GM18511 (cell line): Measurements from ENCODE around the gene TMPRSS7.
"Not testable (repeated sequence)": the region's sequence is repeated elsewhere in the genome, so short reads cannot be mapped to it uniquely, and the experiment has no call there.

Experiments
- ATAC-seq: cut with Tn5 transposase; IDR thresholded peaks from one replicate; pipeline ENCODE4 v1.9.1; 2021; ENCODE audit warnings: mild to moderate bottlenecking, moderate library complexity; ENCODE audit not compliant: unreplicated experiment

The TMPRSS7 gene

GRCh38 chr3:112053229-112053628 is 18.7 kb downstream of the TMPRSS7 start:
- no peak for ATAC-seq

- no peak for ATAC-seq
These were observed 22.0 kb downstream of the TMPRSS7 start for GRCh38 chr3:112056451-112056929.

DNA sequence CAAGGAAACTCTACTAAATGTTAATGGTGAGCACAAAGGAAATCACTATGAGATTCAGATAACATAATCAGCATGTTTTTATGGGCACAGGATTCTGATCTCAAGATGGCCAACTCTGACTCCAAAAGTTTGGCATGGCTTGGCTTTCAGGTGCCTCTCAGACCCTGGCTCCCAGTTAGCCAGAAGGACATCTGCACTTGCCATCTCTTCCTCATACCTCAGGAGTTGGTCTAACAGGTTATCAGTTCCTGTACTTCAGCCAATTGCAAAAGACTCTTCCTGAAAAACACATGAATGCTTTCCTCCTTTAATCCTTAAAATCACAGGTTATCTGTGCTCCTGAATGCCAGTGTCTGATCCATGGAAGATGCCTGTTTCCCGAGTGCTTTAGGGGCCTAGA is 25.0 kb downstream of the TMPRSS7 start:
- no peak for ATAC-seq

GRCh38 chr3:112061152-112061551 is 26.6 kb downstream of the TMPRSS7 start:
- ATAC-seq: no peak

DNA sequence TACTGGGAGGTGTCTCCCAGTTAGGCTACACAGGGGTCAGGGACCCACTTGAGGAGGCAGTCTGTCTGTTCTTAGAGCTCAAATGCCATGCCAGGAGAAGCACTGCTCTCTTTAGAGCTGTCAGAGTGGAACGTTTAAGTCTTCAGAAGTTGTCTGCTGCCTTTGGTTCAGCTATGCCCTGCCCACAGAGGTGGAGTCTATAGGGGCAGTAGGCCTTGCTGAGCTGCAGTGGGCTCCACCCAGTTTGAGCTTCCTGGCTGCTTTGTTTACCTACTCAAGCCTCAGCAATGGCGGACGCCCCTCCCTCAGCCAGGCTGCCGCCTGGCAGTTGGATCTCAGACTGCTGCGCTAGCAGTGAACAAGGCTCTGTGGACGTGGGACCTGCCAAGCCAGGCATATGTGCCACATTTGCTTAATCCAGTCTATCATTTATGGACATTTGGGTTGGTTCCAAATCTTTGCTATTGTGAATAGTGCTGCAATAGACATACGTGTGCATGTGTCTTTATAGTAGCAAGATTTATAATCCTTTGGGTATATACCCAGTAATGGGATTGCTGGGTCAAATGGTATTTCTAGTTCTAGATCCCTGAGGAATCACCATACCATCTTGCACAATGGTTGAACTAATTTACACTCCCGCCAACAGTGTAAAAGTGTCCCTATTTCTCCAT is 38.0 kb downstream of the TMPRSS7 start:
- ATAC-seq: not testable (repeated sequence)

- no peak for ATAC-seq
These were observed 39.5 kb downstream of the TMPRSS7 start for GRCh38 chr3:112074006-112074405.

DNA sequence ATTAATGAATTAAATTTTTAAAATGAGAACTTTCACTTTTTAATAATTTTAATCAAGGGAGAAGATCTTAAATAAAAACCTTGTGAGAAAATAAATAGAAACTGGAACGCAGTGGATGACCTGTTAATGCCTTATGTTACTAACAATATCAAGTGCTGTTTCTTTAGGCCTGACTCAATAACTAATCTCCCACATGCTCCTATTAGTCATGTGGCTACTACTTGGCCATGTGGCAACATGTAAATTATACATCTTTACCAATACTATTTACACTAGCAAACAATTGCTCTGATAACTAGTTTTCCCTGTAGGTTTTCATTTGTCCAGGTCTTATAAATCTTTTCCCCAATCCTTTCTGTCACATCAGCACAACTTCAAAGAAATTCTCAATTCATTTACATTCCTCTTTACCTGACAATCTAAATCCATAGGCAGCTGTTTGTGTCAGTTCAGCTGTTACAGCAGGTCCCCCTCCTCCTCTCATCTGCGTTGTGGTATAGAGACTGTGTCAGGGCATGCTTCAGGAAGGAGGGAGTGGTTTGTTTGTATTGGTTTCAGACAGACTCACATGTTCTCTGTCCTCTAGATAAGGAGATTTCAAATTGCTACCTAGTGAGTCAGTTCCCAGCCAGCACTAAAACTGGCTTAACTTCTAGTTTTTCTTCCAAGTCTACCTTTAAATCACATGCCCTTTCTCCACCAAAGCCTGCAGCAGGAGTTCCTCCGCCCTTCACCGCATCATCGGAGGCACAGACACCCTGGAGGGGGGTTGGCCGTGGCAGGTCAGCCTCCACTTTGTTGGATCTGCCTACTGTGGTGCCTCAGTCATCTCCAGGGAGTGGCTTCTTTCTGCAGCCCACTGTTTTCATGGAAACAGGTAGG is 40.3 kb downstream of the TMPRSS7 start:
- ATAC-seq: peak; percentile 91

GRCh38 chr3:112078125-112079083 is 43.9 kb downstream of the TMPRSS7 start:
- peak; percentile 49 for ATAC-seq

DNA sequence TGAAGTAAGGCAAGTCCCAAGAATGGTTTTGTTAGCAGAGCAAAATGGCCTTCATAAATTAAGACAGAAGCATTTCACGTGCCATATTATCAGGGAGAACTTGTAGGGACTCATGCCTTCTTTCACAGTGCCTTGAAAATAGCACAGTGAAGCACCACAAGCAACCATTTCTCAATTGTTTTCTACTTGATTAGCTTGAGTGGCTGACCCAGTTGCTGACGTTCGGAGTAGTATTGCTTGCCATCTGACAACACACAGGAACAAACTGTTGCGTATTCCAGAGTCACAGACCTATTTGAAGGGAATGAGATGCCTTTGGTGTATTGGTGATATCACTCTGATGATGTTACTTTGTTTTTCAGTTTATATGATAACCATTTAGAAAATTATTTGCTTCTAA is 48.7 kb downstream of the TMPRSS7 start:
- no peak for ATAC-seq

DNA sequence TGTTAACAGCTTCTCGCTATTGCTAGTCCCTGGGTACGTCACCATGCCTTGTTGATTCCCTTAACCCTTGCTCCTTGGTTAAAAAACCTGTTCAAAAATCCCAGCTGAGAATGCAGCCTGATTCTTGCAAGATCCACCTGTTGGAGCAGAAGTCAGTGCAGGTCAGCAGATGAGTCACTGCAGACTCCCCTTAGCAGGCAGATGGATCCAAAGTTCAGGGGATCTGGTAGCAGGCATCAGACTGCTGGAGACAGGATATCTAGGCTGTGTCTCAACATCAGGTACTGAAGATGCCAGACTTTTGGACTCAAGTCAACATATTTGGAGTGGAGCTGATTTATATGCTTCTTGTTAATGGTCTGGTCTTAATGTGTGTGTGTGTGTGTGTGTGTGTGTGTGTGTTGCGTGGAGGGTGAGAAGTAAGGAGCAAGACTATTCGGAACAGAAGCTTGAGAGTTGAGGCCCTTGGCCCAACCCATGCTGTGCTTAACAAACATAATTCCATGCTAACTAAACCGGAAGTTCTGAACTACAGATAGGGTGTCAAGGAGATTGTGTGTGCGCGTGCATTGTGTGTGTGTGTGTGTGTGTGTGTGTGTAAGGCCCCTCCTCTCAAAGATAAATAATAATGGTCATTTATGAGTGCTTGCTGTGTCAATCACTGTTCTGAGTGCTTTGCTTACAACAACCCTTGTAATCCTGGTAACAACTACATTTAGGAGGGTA is 50.6 kb downstream of the TMPRSS7 start:
- no peak for ATAC-seq

GRCh38 chr3:112085735-112086075 is 51.2 kb downstream of the TMPRSS7 start:
- peak; percentile 9 for ATAC-seq

- ATAC-seq: peak; percentile 86
These were observed 51.7 kb downstream of the TMPRSS7 start, which contains the start of gene C3orf52 for GRCh38 chr3:112086076-112086854. TSS of gene C3orf52 (plus strand) at chr3:112086389. CDS start at chr3:112086408, 19 bp downstream.

DNA sequence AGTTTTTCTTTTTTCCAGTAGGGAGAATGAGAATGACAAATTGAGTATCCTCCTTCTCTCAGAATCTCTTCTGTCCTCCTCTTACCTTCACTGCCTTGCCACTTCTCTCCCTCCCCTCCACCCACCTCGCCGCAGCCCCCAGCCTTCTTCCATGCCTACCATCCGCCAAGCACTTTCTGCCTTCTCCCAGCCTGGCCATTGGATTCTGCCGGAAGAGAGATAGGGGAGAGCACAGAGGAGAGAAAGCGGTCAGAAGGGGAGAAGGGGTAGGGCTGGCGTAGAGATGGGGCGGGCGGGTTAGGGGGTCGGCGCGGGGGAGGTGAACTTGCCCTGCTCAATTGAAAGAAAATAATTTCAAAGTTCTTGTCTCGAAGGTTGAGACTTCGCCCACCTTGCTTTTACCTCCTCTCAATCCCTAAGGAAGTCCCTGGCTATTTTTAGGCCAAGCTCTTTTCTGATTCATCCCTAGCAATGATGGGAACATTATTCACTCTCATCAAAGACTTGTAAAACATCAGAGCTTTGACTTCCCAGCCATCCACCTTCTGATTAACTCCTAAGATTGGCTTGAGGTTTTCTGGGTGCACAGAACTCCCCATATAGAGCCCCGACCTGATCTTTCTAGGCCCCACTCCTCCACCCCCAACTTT is 52.5 kb downstream of the TMPRSS7 start:
- ATAC-seq: no peak

DNA sequence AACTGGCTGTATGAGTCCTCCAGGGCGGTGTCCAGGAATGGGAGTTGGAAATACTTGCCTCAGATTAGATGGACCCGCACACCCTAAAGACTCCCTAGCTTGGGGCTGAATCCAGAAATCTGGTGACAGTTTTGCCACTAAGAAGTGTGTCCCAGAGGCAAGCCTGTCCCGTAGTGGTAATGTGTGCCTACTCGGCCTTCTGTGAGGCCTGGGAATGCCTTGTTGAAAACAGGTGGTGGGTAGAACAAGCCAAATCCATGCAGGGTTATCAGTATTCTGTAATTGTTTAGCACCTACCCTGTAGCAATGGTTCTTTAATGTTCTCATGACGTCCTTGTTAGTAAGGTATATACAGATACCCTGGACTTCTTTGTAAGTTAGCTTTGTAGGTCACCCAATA is 53.2 kb downstream of the TMPRSS7 start:
- ATAC-seq: no peak

GRCh38 chr3:112088944-112089343 is 54.4 kb downstream of the TMPRSS7 start:
- no peak for ATAC-seq

- no peak for ATAC-seq
These were observed 55.7 kb downstream of the TMPRSS7 start for GRCh38 chr3:112089956-112090886.

DNA sequence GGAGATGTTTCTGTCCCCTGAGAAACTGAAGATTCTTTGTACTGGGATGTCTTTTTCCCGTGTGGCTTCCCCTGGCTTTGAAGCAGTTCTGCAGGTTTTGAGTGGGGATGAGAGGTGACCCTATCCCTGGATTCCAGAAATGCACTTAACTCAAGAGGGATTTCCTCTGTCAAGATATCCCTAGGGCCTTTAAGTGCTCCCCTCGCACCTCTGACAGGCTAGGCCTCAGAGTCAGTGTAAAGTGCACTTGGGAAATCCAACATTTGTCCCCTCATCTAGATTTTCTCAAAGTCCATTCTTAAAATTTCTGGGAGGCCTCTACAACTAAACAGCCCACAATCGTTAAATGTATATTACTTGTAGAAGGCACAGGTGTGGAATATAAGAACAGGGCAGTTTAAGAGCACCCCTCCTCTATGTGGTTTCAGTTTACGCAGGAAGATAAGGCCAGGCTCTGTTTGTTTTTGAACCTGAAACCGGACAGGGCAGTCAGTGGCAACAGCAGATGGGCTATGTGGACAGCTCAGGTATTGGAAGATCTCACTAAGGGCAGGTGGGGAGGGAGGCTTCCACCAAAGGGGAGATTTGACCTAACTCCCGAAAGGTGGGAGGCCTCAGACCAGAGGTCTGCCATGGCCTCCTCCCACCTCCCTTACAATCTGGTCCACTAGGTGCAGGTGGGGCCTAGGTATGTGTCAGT is 56.5 kb downstream of the TMPRSS7 start:
- ATAC-seq: no peak
